GM21526 (cell line): ENCODE results near the gene IFNE.

ENCODE experiments used
- ATAC-seq: cut with Tn5 transposase; IDR thresholded peaks from one replicate; pipeline ENCODE4 v1.9.1; 2021; ENCODE audit warnings: moderate library complexity; ENCODE audit not compliant: unreplicated experiment, low FRiP score

IFNE gene, protein sequence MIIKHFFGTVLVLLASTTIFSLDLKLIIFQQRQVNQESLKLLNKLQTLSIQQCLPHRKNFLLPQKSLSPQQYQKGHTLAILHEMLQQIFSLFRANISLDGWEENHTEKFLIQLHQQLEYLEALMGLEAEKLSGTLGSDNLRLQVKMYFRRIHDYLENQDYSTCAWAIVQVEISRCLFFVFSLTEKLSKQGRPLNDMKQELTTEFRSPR

GRCh38 chr9:21482213-21482612 is at the start of gene IFNE:
Gene IFNE, minus strand, starts transcription at chr9:21482313. Its CDS starts 619 bp downstream, at chr9:21481694.
- no peak for ATAC-seq

GRCh38 chr9:21528123-21528808 is 46.2 kb upstream of the IFNE start:
- ATAC-seq = no peak

DNA sequence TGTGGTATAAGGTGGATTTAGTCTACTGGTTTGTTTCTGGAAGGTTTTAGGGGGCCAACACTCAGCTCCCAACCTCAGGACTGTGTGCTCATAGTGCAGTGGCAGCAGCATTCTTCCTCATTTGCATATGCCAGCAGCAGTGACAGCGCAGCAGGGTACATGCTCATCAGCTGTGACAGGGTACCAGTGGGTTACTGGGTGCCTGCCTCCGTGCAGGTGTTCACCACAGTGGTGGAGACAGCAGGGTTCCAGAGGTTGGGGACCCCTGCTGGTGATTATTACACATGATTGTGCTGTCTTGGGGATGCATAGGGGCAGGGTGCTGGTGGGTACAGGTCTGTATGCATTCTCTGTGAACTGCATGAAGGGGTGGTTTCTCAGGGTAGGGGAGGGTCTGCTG is 45.5 kb upstream of the IFNE start:
- no peak for ATAC-seq

DNA sequence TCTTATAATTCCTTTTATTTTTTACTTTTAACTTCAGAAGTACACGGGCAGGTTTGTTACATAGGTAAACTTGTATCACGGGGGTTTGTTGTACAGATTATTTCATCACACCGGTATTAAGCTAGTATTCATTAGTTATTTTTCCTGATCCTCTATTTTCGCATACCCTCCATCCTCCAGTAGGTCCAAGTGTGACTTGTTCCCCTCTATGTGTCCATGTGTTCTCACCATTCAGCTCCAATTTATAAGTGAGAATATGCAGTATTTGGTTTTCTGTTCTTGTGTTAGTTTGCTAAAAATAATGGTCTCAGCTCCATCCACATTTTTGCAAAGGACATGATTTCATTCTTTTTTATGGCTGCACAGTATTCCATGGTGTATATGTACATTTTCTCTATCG is 43.1 kb upstream of the IFNE start:
- ATAC-seq = no peak

DNA sequence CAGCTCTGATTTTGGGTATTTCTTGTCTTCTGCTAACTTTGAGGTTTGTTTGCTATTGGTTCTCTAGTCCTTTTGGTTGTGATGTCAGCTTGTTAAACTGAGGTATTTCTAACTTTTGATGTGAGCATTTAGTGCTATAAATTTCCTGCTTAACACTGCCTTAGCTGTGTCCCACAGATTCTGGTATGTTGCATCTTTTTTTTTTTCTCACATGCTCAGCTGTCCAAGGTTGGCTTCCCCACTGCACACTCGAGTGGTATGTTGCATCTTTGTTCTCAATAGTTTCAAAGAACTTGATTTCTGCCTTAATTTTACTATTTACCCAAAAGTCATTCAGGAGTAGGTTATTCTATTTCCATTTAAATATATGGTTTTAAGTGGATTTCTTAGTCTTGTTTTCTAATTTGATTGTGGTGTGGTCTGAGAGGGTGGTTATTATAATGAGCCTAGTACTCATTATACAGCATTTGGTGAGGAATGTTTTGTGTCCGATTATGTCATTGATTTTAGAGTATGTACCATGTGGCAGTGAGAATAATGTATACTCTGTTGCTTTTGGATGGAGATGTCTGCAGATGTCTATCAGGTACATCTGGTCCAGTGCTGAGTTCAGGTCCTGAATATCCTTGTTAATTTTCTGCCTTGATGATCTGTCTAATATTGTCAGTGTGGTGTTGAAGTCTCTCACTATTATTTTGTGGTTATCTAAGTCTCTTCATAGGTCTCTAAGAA is 42.2 kb upstream of the IFNE start:
- no peak for ATAC-seq

GRCh38 chr9:21523021-21524014 is 41.2 kb upstream of the IFNE start:
- no peak for ATAC-seq

GRCh38 chr9:21522348-21522747 is 40.2 kb upstream of the IFNE start:
- ATAC-seq = no peak

GRCh38 chr9:21521448-21521847 is 39.3 kb upstream of the IFNE start:
- no peak for ATAC-seq

DNA sequence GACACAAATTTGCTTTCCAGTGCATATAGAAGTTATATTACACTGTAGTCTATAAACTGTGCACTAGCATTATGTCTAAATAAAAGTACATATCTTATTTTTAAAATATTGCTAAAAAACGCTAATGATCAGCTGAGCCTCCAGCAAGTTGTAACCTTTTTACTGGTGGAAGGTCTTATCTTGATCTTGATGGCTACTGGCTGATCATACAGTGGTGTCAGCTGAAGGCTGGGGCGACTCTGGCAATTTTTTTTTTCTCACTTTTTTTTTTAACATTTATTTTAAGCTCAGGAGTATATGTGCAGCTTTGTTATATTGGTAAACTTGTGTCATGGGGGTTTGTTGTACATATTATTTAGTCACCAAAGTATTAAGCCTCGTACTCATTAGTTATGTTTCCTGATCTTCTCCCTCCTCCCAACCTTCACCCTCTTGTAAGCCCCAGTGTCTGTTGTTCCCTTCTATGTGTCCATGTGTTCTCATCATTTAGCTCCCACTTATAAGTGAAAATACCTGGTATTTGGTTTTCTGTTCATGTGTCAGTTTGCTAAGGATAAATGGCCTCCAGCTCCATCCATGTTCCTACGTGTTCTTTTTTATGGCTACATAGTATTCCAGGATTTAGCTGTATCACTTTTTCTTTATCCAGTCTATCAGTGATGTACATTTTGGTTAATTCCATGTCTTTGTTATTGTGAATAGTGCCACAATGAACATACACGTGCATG is 38.6 kb upstream of the IFNE start:
- no peak for ATAC-seq

GRCh38 chr9:21519855-21520434 is 37.8 kb upstream of the IFNE start:
- no peak for ATAC-seq

- ATAC-seq = no peak
Measured at GRCh38 chr9:21516796-21517195, 34.7 kb upstream of the IFNE start.

GRCh38 chr9:21513431-21513830 is 31.3 kb upstream of the IFNE start:
- no peak for ATAC-seq

- ATAC-seq = no peak
Measured at GRCh38 chr9:21510806-21511205, 28.7 kb upstream of the IFNE start.

DNA sequence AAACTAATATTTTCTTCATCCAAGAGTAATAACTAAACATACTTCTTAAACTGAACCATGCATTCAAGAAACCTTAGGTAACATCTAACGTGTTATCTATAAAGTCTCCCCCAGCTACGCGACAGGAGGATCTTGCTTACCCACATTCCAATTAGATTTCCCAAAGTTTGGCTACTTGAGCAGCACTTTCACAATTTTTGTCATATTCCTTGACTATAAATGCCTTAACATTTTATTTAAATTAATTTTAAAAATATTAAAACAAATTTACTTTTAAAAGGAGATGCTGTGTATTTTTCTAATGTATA is 25.3 kb upstream of the IFNE start:
- no peak for ATAC-seq

GRCh38 chr9:21506626-21507482 is 24.7 kb upstream of the IFNE start:
- ATAC-seq = no peak

- no peak for ATAC-seq
Measured at GRCh38 chr9:21505425-21506179, 23.5 kb upstream of the IFNE start.

- no peak for ATAC-seq
Measured at GRCh38 chr9:21504894-21505293, 22.8 kb upstream of the IFNE start.

- no peak for ATAC-seq
Measured at GRCh38 chr9:21504113-21504512, 22.0 kb upstream of the IFNE start.
